Smooth muscle cell (in vitro differentiated cells): ENCODE results near the gene CLCN4. TPM values are rescaled to one million over a fixed set of nuclear protein-coding genes. Genes with fewer than 3 reads are reported as not detected.

ENCODE experiments used
- DNase-seq: peaks from one replicate; lab custom pipeline; 2025; ENCODE audit not compliant: unreplicated experiment; lab: John Stamatoyannopoulos, UW
- H2AFZ ChIP-seq: fragments of 200-600 bp; sonication (generic); 2 replicates; pipeline ENCODE4 v1.6.0; 2016; ENCODE audit warnings: antibody characterized with exemption, low read depth, mild to moderate bottlenecking
- H3F3A ChIP-seq: fragments of 200-600 bp; sonication (generic); 2 replicates; pipeline ENCODE4 v1.6.0; 2017; ENCODE audit warnings: antibody characterized with exemption, low read depth
- H3K27ac ChIP-seq: fragments of 200-600 bp; sonication (generic); 2 replicates; pipeline ENCODE4 v1.5.1; 2016; ENCODE audit warnings: low read depth, mild to moderate bottlenecking
- H3K27me3 ChIP-seq: fragments of 200-600 bp; sonication (generic); 2 replicates; pipeline ENCODE4 v1.6.1; 2016; ENCODE audit warnings: low read depth, mild to moderate bottlenecking
- H3K36me3 ChIP-seq: fragments of 200-600 bp; sonication (generic); 2 replicates; pipeline ENCODE4 v1.5.1; 2016; ENCODE audit warnings: low read depth
- H3K4me1 ChIP-seq: fragments of 200-600 bp; sonication (generic); 2 replicates; pipeline ENCODE4 v1.5.1; 2016; ENCODE audit warnings: low read depth
- H3K4me2 ChIP-seq: fragments of 200-600 bp; sonication (generic); 2 replicates; pipeline ENCODE4 v1.6.0; 2016; ENCODE audit warnings: mild to moderate bottlenecking
- H3K4me3 ChIP-seq: fragments of 200-600 bp; sonication (generic); 2 replicates; pipeline ENCODE4 v1.5.1; 2016; ENCODE audit warnings: mild to moderate bottlenecking
- H3K79me2 ChIP-seq: fragments of 200-600 bp; sonication (generic); 2 replicates; pipeline ENCODE4 v1.6.0; 2016; ENCODE audit warnings: low read depth, mild to moderate bottlenecking
- H3K9ac ChIP-seq: fragments of 200-600 bp; sonication (generic); 2 replicates; pipeline ENCODE4 v1.6.0; 2016; ENCODE audit warnings: low read depth
- H3K9me3 ChIP-seq: fragments of 200-600 bp; sonication (generic); replicated peaks from 2 replicates; pipeline ENCODE4 v1.5.1; 2016; ENCODE audit warnings: low read depth
- H4K20me1 ChIP-seq: fragments of 200-600 bp; sonication (generic); 2 replicates; pipeline ENCODE4 v1.6.0; 2016; ENCODE audit warnings: low read depth
- CTCF ChIP-seq: fragments of 200-600 bp; sonication (generic); IDR thresholded peaks from 2 replicates; pipeline ENCODE4 v1.5.1; 2017; ENCODE audit warnings: borderline replicate concordance, mild to moderate bottlenecking, antibody characterized with exemption; ENCODE audit not compliant: insufficient read depth, poor library complexity, severe bottlenecking
- WGBS: methylation state at CpG from one replicate; pipeline ENCODE4 v1.1.7; 2016; ENCODE audit warnings: low lambda C conversion rate; 5-methylcytosine and 5-hydroxymethylcytosine counted together
- polyA plus RNA-seq: library from polyadenylated mRNA; unstranded; fragments of >200 nt; fragmentation: Nextera tagmentation; extraction: Ambion mirVana; gene quantifications from 2 replicates; pipeline ENCODE4 v1.2.1, GENCODE V29; 2016
- total RNA-seq: library from RNA; depleted of rRNA; stranded (reverse); fragments of >200 nt; gene quantifications from 2 replicates; pipeline ENCODE4 v1.2.3, GENCODE V29; 2014

The CLCN4 gene
- total and polyA plus RNA-seq, 2 experiments from 2014 or later, result 2.5 to 3.1 TPM

- DNase-seq, result no peak
- Histone ChIP-seq H3K4me1 (no peaks in the 10 kb centered on the region), H3K4me2 (no peak overlapping the region), H3K79me2 (no peaks in the 10 kb centered on the region), H3K36me3 (no peaks in the 10 kb centered on the region), H3K9me3 (no peaks in the 10 kb centered on the region), H4K20me1 (no peaks in the 10 kb centered on the region), H3K27ac (no peak overlapping the region), H2AFZ (no peak overlapping the region), H3K9ac (no peak overlapping the region), H3K27me3 (no peaks in the 10 kb centered on the region), H3K4me3 (no peak overlapping the region), H3F3A (no peaks in the 10 kb centered on the region)
- WGBS, result 65% methylated on average over 4 of the region's 4 CpGs
- no peak for TF ChIP-seq CTCF
Measured at GRCh38 chrX:10231461-10231860, 74.7 kb downstream of the CLCN4 start.

- no peak overlapping the region for H3K27ac ChIP-seq
- H3K4me1 ChIP-seq, result no peaks in the 10 kb centered on the region
- WGBS, result 33% methylated on average over 3 of the region's 3 CpGs
- H3K36me3 ChIP-seq, result no peaks in the 10 kb centered on the region
- H4K20me1 ChIP-seq, result no peaks in the 10 kb centered on the region
- no peaks in the 10 kb centered on the region for H3K27me3 ChIP-seq
- H3K4me3 ChIP-seq, result no peak overlapping the region
- H3K9ac ChIP-seq, result no peak overlapping the region
- no peaks in the 10 kb centered on the region for H3K9me3 ChIP-seq
- no peak for TF ChIP-seq CTCF
- no peak for DNase-seq
- no peaks in the 10 kb centered on the region for H3K79me2 ChIP-seq
- no peaks in the 10 kb centered on the region for H3F3A ChIP-seq
- no peak overlapping the region for H3K4me2 ChIP-seq
- H2AFZ ChIP-seq, result no peak overlapping the region
Measured at GRCh38 chrX:10233173-10233572, 76.4 kb downstream of the CLCN4 start.

GRCh38 chrX:10233696-10234095 lies 76.9 kb downstream of the CLCN4 start:
- no peak for DNase-seq
- 68% methylated on average over 6 of the region's 6 CpGs for WGBS
- no peaks in the 10 kb centered on the region for H4K20me1 ChIP-seq
- no peaks in the 10 kb centered on the region for H3K79me2 ChIP-seq
- H2AFZ ChIP-seq, result no peak overlapping the region
- no peaks in the 10 kb centered on the region for H3K27me3 ChIP-seq
- H3K4me2 ChIP-seq, result no peak overlapping the region
- H3K9me3 ChIP-seq, result no peaks in the 10 kb centered on the region
- H3K4me1 ChIP-seq, result no peaks in the 10 kb centered on the region
- H3F3A ChIP-seq, result no peaks in the 10 kb centered on the region
- no peak overlapping the region for H3K4me3 ChIP-seq
- TF ChIP-seq CTCF, result no peak
- no peak overlapping the region for H3K27ac ChIP-seq
- no peaks in the 10 kb centered on the region for H3K36me3 ChIP-seq
- H3K9ac ChIP-seq, result no peak overlapping the region

GRCh38 chrX:10235851-10236250 lies 79.1 kb downstream of the CLCN4 start:
- no peak overlapping the region for H3K9ac ChIP-seq
- H3K4me3 ChIP-seq, result no peak overlapping the region
- H3F3A ChIP-seq, result no peaks in the 10 kb centered on the region
- H3K9me3 ChIP-seq, result no peaks in the 10 kb centered on the region
- TF ChIP-seq CTCF, result no peak
- H3K79me2 ChIP-seq, result no peaks in the 10 kb centered on the region
- no peaks in the 10 kb centered on the region for H3K27me3 ChIP-seq
- H3K36me3 ChIP-seq, result no peaks in the 10 kb centered on the region
- DNase-seq, result no peak
- no peak overlapping the region for H3K4me2 ChIP-seq
- H3K27ac ChIP-seq, result no peak overlapping the region
- no peaks in the 10 kb centered on the region for H3K4me1 ChIP-seq
- H4K20me1 ChIP-seq, result no peaks in the 10 kb centered on the region
- WGBS, result 51% methylated on average over 7 of the region's 7 CpGs
- no peak overlapping the region for H2AFZ ChIP-seq
